Activated T-helper 2 cell treated with anti-CD3 and anti-CD28 coated beads, Interferon-gamma antibody, Interleukin-2, Interleukin-4, amounts not matched to agents 10 μg/mL and 5 μg/mL and 100 μg/mL, durations not matched to agents 14 hours and 24 hours and 36 hours (primary cell): ENCODE results near the gene RAC2. TPM values are rescaled to one million over a fixed set of nuclear protein-coding genes. Genes with fewer than 3 reads are reported as not detected.
A peak's percentile ranks its signal among the peaks of the same experiment; 100 is the strongest.

Source experiments
- DNase-seq: peaks from one replicate; pipeline ENCODE4 v3.0.0; 2021; ENCODE audit warnings: low spot score
- H3K27ac Mint-ChIP-seq: one replicate; pipeline ENCODE4 v1.8.0; 2021; ENCODE audit warnings: mixed read lengths
- H3K27me3 Mint-ChIP-seq: one replicate; pipeline ENCODE4 v1.8.0; 2021; ENCODE audit warnings: low read depth, mixed read lengths
- H3K36me3 Mint-ChIP-seq: one replicate; pipeline ENCODE4 v1.8.0; 2021; ENCODE audit warnings: low read depth, mixed read lengths
- H3K4me1 Mint-ChIP-seq: one replicate; pipeline ENCODE4 v1.8.0; 2021; ENCODE audit warnings: low read depth, mixed read lengths
- H3K4me3 Mint-ChIP-seq: one replicate; pipeline ENCODE4 v1.8.0; 2021; ENCODE audit warnings: low read depth, mild to moderate bottlenecking, moderate library complexity, mixed read lengths
- H3K9me3 Mint-ChIP-seq: one replicate; pipeline ENCODE4 v1.8.0; 2021; ENCODE audit warnings: mixed read lengths
- intact Hi-C: fragments of 100-400 bp; cut with micrococcal nuclease; formaldehyde crosslinking; loops from one replicate; pipeline ENCODE4 v1.15.1; 2023
- total RNA-seq: library from RNA; stranded (reverse); gene quantifications from 2 replicates; pipeline ENCODE4 v1.2.3, GENCODE V29; 2022

RAC2 gene
- total RNA-seq, 1 donor from 2014 or later, result 499 TPM

DNA sequence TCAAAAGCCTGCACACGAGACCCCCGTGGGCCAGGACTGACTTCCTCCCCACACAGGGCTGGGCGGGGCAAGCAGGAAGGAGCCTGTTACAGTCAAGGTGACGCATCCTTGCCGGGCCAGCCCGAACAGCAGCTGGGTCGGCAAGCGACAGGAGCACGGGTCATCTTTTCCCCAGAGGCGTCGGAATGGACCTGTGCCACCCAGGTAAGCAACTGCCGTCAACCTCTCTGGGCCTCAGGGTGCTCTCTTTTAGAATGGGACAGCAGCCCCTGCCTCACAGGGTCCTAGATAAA, 38.3 kb upstream of the RAC2 start, which contains the start of gene CYTH4:
Gene CYTH4, plus strand, starts transcription at position 124 of the 293 bp plus-strand sequence. Its CDS starts 62 bp downstream, at position 186.
- Mint-ChIP-seq H3K4me3 (peak within 1 kb of the TSS; percentile 87), H3K4me1 (peaks cover 56% of the 10 kb centered on the region), H3K9me3 (no peaks in the 10 kb centered on the region), H3K27ac (peak within 1 kb of the TSS; percentile 99), H3K27me3 (no peaks in the 10 kb centered on the region), H3K36me3 (peaks cover 32% of the 10 kb centered on the region)
- intact Hi-C loops, result loop anchor here (2.0 kb wide), 1 partner anchor 16 kb away; no protein-coding TSS in a partner anchor
- DNase-seq, result peak; percentile 71

DNA sequence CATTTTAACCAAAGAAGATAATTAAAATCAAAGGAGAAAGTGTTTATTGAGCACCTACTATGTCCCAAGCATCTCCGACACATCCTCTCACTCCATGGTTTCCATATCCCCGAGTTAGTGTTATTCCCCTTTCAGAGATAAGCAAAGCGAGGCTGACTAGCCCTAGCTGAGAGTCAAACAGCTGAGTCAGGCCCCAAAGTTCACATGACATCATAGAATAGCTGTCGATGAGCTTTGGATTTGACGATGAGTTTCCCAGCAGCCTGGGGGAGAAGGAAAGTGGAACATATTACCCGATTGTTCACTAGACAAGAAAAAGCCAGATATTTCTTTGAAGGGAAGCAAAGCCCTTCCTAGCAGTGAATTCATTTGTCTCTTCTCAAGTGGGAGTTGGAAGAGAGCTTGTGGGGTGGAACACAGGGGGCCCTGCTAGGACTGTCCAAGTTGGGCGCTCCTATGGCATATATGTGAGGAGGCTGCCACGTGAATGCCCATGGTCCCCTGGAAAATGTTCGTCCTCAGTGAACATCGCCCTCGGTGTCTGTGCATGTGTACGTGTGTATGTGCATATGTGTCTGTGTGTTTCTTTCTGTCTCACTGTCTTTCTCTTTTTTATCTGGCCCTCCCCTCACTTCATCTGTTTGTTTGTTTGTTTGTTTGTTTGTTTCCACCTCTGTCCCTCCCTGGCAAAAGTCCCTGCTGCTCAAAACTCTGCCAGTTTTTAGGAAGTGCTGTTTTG, 37.7 kb upstream of the RAC2 start:
- H3K27me3 Mint-ChIP-seq, result no peaks in the 10 kb centered on the region
- no peak for DNase-seq
- H3K36me3 Mint-ChIP-seq, result peaks cover 27% of the 10 kb centered on the region
- H3K9me3 Mint-ChIP-seq, result no peaks in the 10 kb centered on the region
- intact Hi-C loops, result loop anchor here (2.0 kb wide), 1 partner anchor 15 kb away; no protein-coding TSS in a partner anchor
- peak overlapping the region; percentile 99 for H3K27ac Mint-ChIP-seq
- H3K4me1 Mint-ChIP-seq, result peaks cover 53% of the 10 kb centered on the region
- peak overlapping the region; percentile 87 for H3K4me3 Mint-ChIP-seq

DNA sequence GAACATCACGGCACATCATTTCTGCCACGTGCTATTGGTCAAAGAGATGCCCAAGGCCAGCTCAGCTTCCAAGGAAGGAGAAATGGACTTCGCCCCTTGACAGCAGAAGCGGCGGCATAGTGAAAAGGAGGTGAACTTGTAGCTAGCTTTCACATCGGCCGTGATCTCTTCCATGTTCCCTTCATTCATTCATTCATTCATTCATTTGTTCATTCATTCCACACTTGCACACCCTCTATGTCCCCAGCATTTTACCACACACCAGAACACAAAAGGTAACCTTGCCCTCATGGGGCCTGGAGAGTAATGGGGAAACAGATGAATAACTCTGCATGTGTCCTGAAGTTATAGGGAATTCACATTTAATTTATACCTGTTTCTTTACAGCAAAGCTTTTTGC, 37.1 kb upstream of the RAC2 start:
- H3K4me1 Mint-ChIP-seq, result peaks cover 53% of the 10 kb centered on the region
- no peak for DNase-seq
- H3K4me3 Mint-ChIP-seq, result no peak overlapping the region
- intact Hi-C loops, result no loop called here
- H3K27ac Mint-ChIP-seq, result no peak overlapping the region
- H3K9me3 Mint-ChIP-seq, result no peaks in the 10 kb centered on the region
- peaks cover 21% of the 10 kb centered on the region for H3K36me3 Mint-ChIP-seq
- no peaks in the 10 kb centered on the region for H3K27me3 Mint-ChIP-seq

DNA sequence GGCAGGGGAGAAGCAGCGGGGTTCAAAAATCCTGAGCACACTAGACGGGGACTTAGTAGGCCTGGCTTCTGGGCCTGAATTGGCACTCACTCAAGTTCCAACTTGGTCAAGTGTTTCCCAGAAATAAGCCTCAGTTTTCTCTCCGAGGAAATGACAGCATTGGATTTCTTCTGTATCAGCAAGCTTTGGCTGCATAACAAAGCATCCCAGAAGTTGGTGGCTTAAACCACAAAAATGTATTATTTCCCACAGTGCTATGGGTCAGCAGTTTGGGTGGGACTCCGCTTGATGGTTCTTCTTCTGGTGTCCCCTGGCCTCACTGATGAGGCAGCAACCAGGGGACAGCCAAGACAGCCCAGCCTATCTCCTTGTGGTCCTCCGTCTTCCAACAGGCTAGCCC, 36.6 kb upstream of the RAC2 start:
- DNase-seq, result no peak
- Mint-ChIP-seq H3K4me3 (no peak overlapping the region), H3K27ac (no peak overlapping the region), H3K27me3 (no peaks in the 10 kb centered on the region), H3K4me1 (peaks cover 53% of the 10 kb centered on the region), H3K36me3 (peaks cover 16% of the 10 kb centered on the region), H3K9me3 (no peaks in the 10 kb centered on the region)
- intact Hi-C loops, result no loop called here

DNA sequence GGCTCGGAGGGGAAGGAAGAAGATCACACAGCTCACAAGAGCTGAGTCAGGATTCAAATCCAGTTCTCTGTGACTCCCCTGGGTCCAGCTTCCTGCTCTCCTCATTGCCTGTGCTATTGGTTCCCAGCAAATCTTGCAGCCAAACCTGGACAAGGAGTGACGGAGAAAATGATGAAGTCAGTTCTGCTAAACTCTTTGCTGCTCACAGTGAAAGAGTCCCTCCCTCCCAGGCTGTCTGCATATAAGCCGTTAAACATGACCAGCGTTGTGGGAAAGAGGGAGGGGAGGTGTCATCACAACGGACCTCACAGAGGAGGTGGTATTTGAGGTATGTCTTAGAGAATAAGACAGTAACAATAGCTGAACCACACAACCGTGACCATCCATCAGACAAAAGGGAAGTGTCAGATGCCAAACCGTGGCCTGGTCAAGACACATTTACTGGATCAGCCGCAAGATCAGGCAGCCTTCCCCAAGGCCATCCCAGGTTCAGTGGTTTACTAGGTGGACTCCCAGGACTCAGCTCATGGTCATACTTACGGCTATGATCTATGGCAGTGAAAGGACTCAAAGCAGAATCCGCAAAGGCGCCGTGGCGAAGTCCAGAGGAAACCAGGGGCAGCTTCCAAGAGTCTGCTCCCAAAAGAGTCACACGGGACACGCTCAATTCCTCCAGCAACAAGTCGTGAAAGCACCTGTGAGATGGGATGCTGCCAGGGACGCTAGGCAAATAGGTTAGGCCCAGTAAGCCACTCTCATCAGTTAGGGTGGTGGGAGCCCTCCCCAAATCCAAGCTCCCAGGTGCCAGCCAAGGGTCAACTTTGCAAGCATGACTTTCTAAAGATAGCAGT, 35.5 kb upstream of the RAC2 start:
- intact Hi-C loops, result no loop called here
- H3K27ac Mint-ChIP-seq, result no peak overlapping the region

DNA sequence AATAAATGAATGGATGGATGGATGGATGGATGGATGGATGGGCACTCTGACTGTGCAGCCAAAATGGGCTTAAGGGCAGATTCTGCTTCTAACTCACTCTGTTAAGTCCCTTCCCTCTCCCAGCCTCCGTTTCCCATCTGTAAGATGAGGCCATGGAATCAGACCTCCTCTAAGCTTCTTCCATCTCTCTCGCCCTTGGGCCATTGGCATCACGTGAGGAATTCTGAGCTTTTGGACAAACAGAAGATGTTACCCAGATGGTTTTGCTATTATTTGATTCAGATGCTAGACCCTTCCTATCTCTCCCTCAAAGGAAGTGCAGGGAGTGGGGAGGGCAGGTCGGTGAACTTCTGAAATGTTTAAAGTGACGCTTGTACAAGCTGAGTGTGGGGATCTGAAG, 34.2 kb upstream of the RAC2 start:
- Mint-ChIP-seq H3K4me3 (no peak overlapping the region), H3K27ac (no peak overlapping the region), H3K4me1 (peaks cover 63% of the 10 kb centered on the region), H3K9me3 (no peaks in the 10 kb centered on the region), H3K36me3 (no peaks in the 10 kb centered on the region), H3K27me3 (no peaks in the 10 kb centered on the region)
- no peak for DNase-seq
- intact Hi-C loops, result no loop called here

More for the DNA sequence above, 35.5 kb upstream of the RAC2 start:
- no peak for DNase-seq
- no peaks in the 10 kb centered on the region for H3K9me3 Mint-ChIP-seq
- peaks cover 8% of the 10 kb centered on the region for H3K36me3 Mint-ChIP-seq
- H3K4me3 Mint-ChIP-seq, result no peak overlapping the region
- H3K4me1 Mint-ChIP-seq, result peaks cover 59% of the 10 kb centered on the region
- no peaks in the 10 kb centered on the region for H3K27me3 Mint-ChIP-seq

DNA sequence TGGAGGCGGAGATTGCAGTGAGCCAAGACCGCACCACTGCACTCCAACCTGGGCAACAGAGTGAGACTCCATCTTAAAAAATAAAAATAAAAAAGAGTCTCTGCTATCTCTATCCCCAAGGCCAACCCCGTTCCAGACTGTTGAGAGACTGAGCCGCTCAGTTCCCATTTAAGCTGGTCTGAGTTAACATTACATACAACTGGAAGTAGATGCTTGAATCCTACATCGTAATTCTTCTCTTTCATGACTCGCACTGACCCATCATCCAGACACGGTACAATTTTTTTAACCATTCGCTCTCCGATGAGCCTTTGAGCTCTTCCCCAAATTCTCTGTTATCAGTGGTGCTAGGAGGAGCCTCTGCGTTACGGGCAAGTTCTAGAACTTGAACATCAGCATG, 33.3 kb upstream of the RAC2 start:
- no peak for DNase-seq
- Mint-ChIP-seq H3K4me1 (peaks cover 60% of the 10 kb centered on the region), H3K4me3 (no peak overlapping the region), H3K27ac (no peak overlapping the region), H3K36me3 (no peaks in the 10 kb centered on the region), H3K27me3 (no peaks in the 10 kb centered on the region), H3K9me3 (no peaks in the 10 kb centered on the region)
- intact Hi-C loops, result no loop called here

DNA sequence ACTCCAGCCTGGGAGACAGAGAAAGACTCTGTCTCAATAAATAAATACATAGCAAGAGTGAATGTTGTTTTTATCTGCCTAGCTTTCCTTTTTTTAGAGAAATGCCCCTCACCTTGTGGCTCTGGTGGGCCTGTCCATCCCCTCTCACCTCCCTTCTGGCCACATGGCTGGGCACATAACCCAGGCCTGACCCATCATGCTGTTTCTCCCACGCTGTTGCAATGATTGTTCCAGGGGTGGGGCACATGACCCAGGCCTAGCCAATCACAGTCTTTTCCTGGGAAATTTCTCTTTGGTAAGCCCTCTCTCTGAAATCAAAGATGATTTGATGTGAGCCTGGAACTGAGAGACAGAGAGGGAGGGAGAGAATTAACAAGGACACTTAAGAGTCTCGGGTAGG, 32.7 kb upstream of the RAC2 start:
- Mint-ChIP-seq H3K27me3 (no peaks in the 10 kb centered on the region), H3K4me1 (peaks cover 54% of the 10 kb centered on the region), H3K36me3 (no peaks in the 10 kb centered on the region), H3K4me3 (no peak overlapping the region), H3K27ac (peak overlapping the region; percentile 68), H3K9me3 (no peaks in the 10 kb centered on the region)
- intact Hi-C loops, result no loop called here
- no peak for DNase-seq

DNA sequence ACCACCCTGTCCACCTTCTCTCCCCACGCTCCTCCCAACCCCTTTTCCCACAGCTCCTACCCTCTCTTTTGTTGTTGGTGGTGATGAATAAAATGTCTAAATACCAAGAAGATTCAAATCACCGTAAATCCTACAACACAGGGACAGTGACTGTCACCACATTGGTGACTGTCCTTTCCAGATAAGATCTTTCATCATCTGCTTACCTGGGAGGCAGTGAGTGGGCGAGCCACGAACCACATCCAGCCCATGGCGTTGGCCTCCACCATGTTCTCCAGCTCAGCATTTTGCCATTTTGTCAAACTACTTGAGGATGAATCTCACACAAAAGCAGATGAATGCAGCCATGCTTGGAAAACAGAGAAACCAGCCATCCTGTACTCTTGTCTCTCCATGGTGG, 31.6 kb upstream of the RAC2 start:
- Mint-ChIP-seq H3K9me3 (no peaks in the 10 kb centered on the region), H3K27ac (peak overlapping the region; percentile 81), H3K4me3 (no peak overlapping the region), H3K27me3 (no peaks in the 10 kb centered on the region), H3K36me3 (no peaks in the 10 kb centered on the region), H3K4me1 (peaks cover 55% of the 10 kb centered on the region)
- peak; percentile 63 for DNase-seq
- intact Hi-C loops, result no loop called here

DNA sequence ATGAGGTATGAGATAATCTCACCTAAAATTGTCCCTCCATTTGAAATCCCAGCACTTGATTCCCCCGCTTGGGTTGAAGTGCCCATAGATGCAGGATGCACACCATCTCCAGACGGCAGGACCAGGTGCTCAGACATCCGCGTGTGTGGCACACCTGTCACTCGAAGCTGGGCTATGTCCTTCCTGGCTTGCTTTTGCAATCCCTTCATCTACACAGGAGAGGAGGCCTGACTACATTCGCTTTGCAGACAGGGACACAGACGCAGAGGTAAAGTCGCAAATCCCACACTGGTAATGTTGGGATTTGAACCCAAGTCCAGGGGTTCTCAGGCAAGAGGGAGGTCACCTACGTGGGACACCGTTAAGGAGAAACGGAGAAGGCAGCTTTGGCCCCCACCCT, 31.1 kb upstream of the RAC2 start:
- no peak overlapping the region for H3K4me3 Mint-ChIP-seq
- no peaks in the 10 kb centered on the region for H3K27me3 Mint-ChIP-seq

DNA sequence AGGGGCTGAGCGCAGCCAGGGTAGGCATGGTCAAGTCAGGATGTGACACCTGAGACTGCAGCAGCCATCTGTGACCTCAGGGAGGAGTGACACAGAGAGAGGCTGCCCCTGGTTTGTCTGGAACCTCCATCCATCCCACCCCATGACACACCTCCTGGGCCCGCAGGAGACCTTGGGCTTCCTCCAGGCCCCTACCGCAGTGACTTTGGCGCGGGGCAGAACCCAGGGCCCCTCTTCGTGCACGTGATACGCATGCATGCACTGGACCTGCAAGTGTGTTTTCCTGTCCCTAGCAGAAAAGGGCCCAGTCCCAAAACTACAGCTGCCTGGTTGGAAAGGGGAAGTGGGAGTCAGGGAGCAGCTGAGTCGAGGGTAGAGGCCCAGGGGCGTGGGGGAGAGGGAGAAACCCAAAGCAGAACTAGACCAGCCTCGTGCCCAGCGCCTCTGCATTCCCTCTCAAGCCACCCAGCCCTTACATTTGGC, 30.4 kb upstream of the RAC2 start:
- no peaks in the 10 kb centered on the region for H3K36me3 Mint-ChIP-seq
- no peak for DNase-seq
- no peaks in the 10 kb centered on the region for H3K9me3 Mint-ChIP-seq
- intact Hi-C loops, result no loop called here
- peaks cover 67% of the 10 kb centered on the region for H3K4me1 Mint-ChIP-seq
- H3K27ac Mint-ChIP-seq, result peak overlapping the region; percentile 81
- no peak overlapping the region for H3K4me3 Mint-ChIP-seq
- no peaks in the 10 kb centered on the region for H3K27me3 Mint-ChIP-seq

More for the DNA sequence above, 31.1 kb upstream of the RAC2 start:
- Mint-ChIP-seq H3K4me1 (peaks cover 60% of the 10 kb centered on the region), H3K36me3 (no peaks in the 10 kb centered on the region), H3K9me3 (no peaks in the 10 kb centered on the region), H3K27ac (peak overlapping the region; percentile 81)
- intact Hi-C loops, result no loop called here
- DNase-seq, result no peak

DNA sequence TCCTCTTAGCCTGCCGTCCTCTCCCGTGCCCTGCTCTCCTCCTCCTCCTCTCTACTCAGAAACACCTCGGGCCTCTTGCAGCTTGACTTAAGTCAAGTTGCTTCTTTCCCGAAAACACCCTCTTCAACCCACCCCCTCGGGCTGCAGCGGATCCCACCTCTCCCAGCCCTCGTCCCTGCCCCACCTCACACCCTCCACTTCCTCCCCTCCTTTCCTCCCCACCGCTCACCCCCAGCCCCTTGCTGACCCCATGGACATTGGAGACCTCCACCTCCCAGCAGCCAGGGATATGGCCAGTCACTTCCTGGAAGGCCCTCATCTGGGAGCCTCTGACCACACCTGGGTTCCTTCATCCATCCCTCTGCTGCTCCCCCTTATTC, 29.8 kb upstream of the RAC2 start:
- Mint-ChIP-seq H3K4me3 (peak overlapping the region; percentile 23), H3K36me3 (no peaks in the 10 kb centered on the region), H3K27me3 (no peaks in the 10 kb centered on the region), H3K27ac (peak overlapping the region; percentile 73), H3K9me3 (no peaks in the 10 kb centered on the region), H3K4me1 (peaks cover 68% of the 10 kb centered on the region)
- no peak for DNase-seq
- intact Hi-C loops, result loop anchor here (1.0 kb wide), 1 partner anchor 9 kb away; no protein-coding TSS in a partner anchor
